Duodenal mucosa (tissue), 2 donors: ENCODE results near the gene RIPOR3.
"Not testable (repeated sequence)": the region's sequence is repeated elsewhere in the genome, so short reads cannot be mapped to it uniquely, and the experiment has no call there.

Source experiments
- H3K27ac ChIP-seq: one replicate; pipeline ENCODE4 v1.7.0; 2013; ENCODE audit warnings: low read depth, low read length
- H3K27me3 ChIP-seq, 2 donors: one replicate each; pipeline ENCODE4 v1.7.0; 2013; ENCODE audit warnings: low read length in 2 of 2, control low read depth in 1 of 2; ENCODE audit not compliant: insufficient read depth in 2 of 2, control insufficient read depth in 1 of 2
- H3K36me3 ChIP-seq, 2 donors: one replicate each; pipeline ENCODE4 v1.7.0; 2013; ENCODE audit warnings: low read length in 2 of 2, control low read depth in 1 of 2; ENCODE audit not compliant: insufficient read depth in 2 of 2, control insufficient read depth in 1 of 2
- H3K4me1 ChIP-seq, 2 donors: one replicate each; pipeline ENCODE4 v1.7.0; 2013; ENCODE audit warnings: low read length in 2 of 2, control low read depth in 1 of 2; ENCODE audit not compliant: insufficient read depth in 2 of 2, control insufficient read depth in 1 of 2
- H3K4me3 ChIP-seq, 2 donors: one replicate each; pipeline ENCODE4 v1.7.0; 2013; ENCODE audit warnings: low read length in 2 of 2, low read depth in 1 of 2
- H3K9ac ChIP-seq, 2 donors: one replicate each; pipeline ENCODE4 v1.7.0; 2013; ENCODE audit warnings: low read length in 2 of 2, low read depth in 1 of 2
- H3K9me3 ChIP-seq, 2 donors: one replicate each; pipeline ENCODE4 v1.7.0; 2013; ENCODE audit warnings: low read length in 2 of 2, control low read depth in 1 of 2; ENCODE audit not compliant: control insufficient read depth in 1 of 2

The RIPOR3 gene

DNA sequence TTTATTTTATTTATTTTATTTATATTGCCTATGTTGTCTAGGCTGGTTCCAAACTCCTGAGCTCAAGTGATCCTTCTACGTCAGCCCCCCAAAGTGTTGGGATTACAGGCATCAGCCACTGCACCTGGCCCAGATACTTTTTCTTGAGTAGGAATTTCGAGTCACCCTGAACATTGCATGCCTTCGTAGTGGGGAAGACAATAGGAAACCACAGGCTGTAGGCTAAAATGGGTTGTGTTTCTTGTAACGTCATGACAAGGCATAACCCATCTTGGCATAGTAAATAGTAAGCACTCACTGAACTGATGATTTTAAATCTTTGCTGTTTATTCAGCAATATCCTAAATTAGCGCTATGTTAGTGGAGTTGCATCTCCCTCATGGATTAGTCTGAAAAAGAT is 146.2 kb downstream of the RIPOR3 start:
- Histone ChIP-seq H3K27me3 (no peaks in the 10 kb centered on the region), H3K27ac (no peak overlapping the region)

DNA sequence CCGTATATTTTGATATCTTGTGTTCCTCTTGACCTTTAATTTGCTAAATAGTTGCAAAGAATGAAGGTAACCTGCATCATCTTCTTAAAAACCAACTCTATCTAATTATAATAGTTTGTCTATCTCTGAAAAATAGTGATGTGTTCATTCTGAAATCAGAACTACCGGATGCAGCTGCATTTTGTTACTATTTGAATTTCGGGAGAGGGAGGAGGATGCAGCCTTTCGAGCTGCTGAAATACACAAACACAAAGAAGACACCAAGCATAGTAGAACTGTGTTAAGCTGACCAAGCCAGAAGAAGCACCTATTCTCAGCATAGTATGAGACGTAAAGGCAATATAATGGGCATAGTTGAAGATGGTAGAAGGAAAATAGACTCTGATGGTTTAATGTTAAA is 148.0 kb downstream of the RIPOR3 start:
- Histone ChIP-seq H3K27ac (no peak overlapping the region), H3K9me3 (no peaks in the 10 kb centered on the region), H3K36me3 (no peaks in the 10 kb centered on the region), H3K27me3 (no peaks in the 10 kb centered on the region), H3K9ac (no peak overlapping the region), H3K4me1 (peaks cover 22 to 23% of the 10 kb centered on the region in 2 donors), H3K4me3 (no peak overlapping the region)

More for the DNA sequence above, 146.2 kb downstream of the RIPOR3 start:
- H3K4me3 ChIP-seq: no peak overlapping the region
- peaks cover 22 to 23% of the 10 kb centered on the region in 2 donors for H3K4me1 ChIP-seq
- no peaks in the 10 kb centered on the region for H3K9me3 ChIP-seq
- H3K9ac ChIP-seq: no peak overlapping the region
- H3K36me3 ChIP-seq: no peaks in the 10 kb centered on the region

GRCh38 chr20:50541606-50542041 is 149.7 kb downstream of the RIPOR3 start:
- no peaks in the 10 kb centered on the region for H3K36me3 ChIP-seq
- no peaks in the 10 kb centered on the region for H3K27me3 ChIP-seq
- H3K9me3 ChIP-seq: no peaks in the 10 kb centered on the region
- no peak overlapping the region for H3K9ac ChIP-seq
- H3K4me1 ChIP-seq: peaks cover 22 to 28% of the 10 kb centered on the region in 2 donors
- H3K27ac ChIP-seq: peak overlapping the region; percentile 28
- no peak overlapping the region for H3K4me3 ChIP-seq

DNA sequence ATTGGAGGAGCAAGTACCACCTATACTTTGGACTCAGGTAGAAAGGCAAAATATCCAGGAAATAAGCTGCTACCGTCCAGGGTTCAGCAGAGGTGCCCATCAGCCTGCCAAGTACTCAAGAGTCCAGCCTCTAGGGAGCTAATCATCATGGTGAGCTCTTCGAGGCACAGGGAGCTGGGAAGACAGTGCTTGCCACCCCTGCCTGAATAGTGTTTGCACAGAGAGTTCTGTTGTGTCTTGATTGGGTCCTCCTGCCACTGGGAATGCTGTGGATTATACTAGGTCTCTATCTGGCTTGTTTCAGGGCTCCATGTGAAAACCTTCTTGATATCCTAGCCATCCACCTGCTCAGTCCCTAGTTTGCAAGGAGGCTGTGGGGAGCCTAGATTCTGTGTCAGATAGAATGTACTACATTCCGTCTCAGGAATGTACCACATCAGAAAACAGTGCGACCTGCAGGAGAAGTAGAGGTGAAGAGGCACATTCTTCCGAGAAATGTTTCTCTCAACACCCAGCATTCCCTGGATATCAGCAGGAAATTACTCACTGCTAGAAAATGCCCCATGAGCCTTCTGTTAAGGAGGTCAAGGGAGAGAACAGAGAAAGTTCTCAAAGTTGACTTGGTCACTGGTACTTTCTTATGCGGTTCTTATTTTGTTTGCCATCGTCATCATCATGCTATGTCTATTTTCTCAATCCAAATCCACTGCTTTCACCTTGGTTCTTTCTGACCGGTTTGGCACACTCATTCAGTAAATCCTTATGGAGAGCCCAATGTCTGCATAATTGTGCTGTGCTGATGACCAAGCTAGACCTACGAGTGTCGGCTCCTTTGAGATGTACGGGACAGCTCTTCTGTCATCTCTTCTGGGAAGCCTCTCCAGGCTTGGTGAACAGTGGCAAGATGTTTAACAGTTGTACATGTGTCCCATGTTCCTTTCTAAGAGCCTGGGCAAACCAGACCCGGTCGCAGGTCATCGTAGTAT is 150.4 kb downstream of the RIPOR3 start:
- H3K4me1 ChIP-seq: peaks cover 20 to 26% of the 10 kb centered on the region in 2 donors
- H3K27me3 ChIP-seq: no peaks in the 10 kb centered on the region
- H3K36me3 ChIP-seq: no peaks in the 10 kb centered on the region
- H3K4me3 ChIP-seq: no peak overlapping the region
- no peak overlapping the region for H3K9ac ChIP-seq
- peak overlapping the region; percentile 28 for H3K27ac ChIP-seq
- H3K9me3 ChIP-seq: no peaks in the 10 kb centered on the region

- H3K4me1 ChIP-seq: peaks cover 18 to 36% of the 10 kb centered on the region in 2 donors
- not testable (repeated sequence) for H3K27ac ChIP-seq
Observed at GRCh38 chr20:50539798-50540197, 151.5 kb downstream of the RIPOR3 start.

GRCh38 chr20:50538276-50538675 is 153.1 kb downstream of the RIPOR3 start:
- Histone ChIP-seq H3K36me3 (no peaks in the 10 kb centered on the region), H3K27ac (no peak overlapping the region), H3K9ac (no peak overlapping the region), H3K27me3 (no peaks in the 10 kb centered on the region), H3K9me3 (no peaks in the 10 kb centered on the region), H3K4me1 (peaks cover 18 to 36% of the 10 kb centered on the region in 2 donors), H3K4me3 (no peak overlapping the region)

More at GRCh38 chr20:50539798-50540197, 151.5 kb downstream of the RIPOR3 start:
- not testable (repeated sequence) for H3K9me3 ChIP-seq, H3K27me3 ChIP-seq, H3K4me3 ChIP-seq, H3K36me3 ChIP-seq, H3K9ac ChIP-seq

DNA sequence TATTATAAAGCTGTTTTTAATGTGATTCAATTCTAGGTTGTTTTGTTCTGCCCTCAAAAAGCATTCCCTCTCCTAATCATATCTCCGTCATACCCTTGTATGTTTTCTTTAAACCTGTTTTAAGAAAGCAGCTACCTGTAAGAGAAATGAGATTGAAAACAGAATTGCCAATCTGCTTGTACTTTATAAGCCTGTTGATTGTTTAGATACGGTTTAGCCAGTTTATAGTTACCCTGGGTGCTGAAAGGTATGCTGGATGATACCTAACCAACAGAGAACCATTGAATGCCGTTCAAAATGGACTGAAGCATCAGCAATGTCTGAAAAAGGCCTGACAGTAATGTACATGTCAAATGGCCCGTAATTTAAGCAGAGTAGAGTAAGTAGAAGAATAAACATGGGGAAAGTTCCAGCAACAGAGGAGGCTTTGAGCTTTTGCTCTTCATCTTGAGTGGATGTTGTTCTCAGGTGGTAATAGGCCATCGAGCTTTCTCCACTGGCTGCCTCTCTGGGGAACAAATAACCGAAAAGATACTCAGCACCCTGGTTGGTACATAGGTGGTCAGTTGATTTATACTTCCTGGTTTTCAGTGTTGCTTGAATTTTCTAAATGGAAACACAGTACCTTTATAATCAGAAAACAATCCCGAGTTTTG is 153.7 kb downstream of the RIPOR3 start:
- Histone ChIP-seq H3K36me3 (no peaks in the 10 kb centered on the region), H3K9me3 (no peaks in the 10 kb centered on the region), H3K4me3 (no peak overlapping the region), H3K4me1 (peaks cover 18 to 36% of the 10 kb centered on the region in 2 donors), H3K27ac (no peak overlapping the region), H3K9ac (no peak overlapping the region), H3K27me3 (no peaks in the 10 kb centered on the region)

- H3K9me3 ChIP-seq: no peaks in the 10 kb centered on the region
- no peak overlapping the region for H3K27ac ChIP-seq
- no peaks in the 10 kb centered on the region for H3K36me3 ChIP-seq
- H3K9ac ChIP-seq: no peak overlapping the region
- peaks cover 13 to 32% of the 10 kb centered on the region in 2 donors for H3K4me1 ChIP-seq
- H3K27me3 ChIP-seq: no peaks in the 10 kb centered on the region
- H3K4me3 ChIP-seq: no peak overlapping the region
Observed at GRCh38 chr20:50536333-50536732, 155.0 kb downstream of the RIPOR3 start.
